Pancreas (tissue), 10 donors: ENCODE data around the gene ASPM. TPM values are rescaled to one million over a fixed set of nuclear protein-coding genes. Genes with fewer than 3 reads are reported as not detected.

Experiments used
- ATAC-seq, 4 donors: fragments of 200-7000 bp; cut with Tn5 transposase; one replicate each; pipeline versions ENCODE4 v1.8.0 to v1.9.1; 2020; ENCODE audit warnings: mild to moderate bottlenecking in 4 of 4, moderate library complexity in 4 of 4
- DNase-seq, 6 donors: peaks; one replicate each; pipeline ENCODE4 v3.0.0-alpha.2; 2020
- FAIRE-seq: peaks from 2 replicates; lab custom pipeline; 2012; peaks lifted over from hg19 to GRCh38; lab: Jason Lieb, UNC
- H3K27ac ChIP-seq, 4 donors: fragments of 200-600 bp; sonication (generic); 1 replicate in 3 of 4; 2 replicates in 1 of 4; pipeline versions ENCODE4 v1.5.0 to v1.8.0; 2020
- H3K27me3 ChIP-seq, 4 donors: fragments of 200-600 bp; one replicate each; pipeline ENCODE4 v1.8.0; 2021
- H3K36me3 ChIP-seq, 3 donors: fragments of 200-600 bp; sonication (generic) in 1 of 3; one replicate each; pipeline versions ENCODE4 v1.5.0 to v1.8.0; 2020 to 2021
- H3K4me1 ChIP-seq, 3 donors: fragments of 200-600 bp; one replicate each; pipeline ENCODE4 v1.8.0; 2021
- H3K4me3 ChIP-seq, 4 donors: fragments of 200-600 bp; sonication (generic) in 2 of 4; one replicate each; pipeline versions ENCODE4 v1.5.0 to v1.8.0; 2020 to 2021
- H3K9me3 ChIP-seq, 4 donors: fragments of 200-600 bp; one replicate each; pipeline ENCODE4 v1.8.0; 2021
- WGBS, 2 donors: extraction: QIAGEN DNeasy Blood & Tissue Kit; methylation state at CpG; one replicate each; pipeline ENCODE4 v1.1.7; 2013; 5-methylcytosine and 5-hydroxymethylcytosine counted together
- intact Hi-C, 3 donors: fragments of 100-400 bp; cut with DNase I; formaldehyde crosslinking; loops; one replicate each; pipeline versions ENCODE4 v1.11.1 to v1.14.2; 2022
- polyA plus RNA-seq, 2 donors: library from polyadenylated mRNA; stranded (reverse); fragments of 200-250 nt; gene quantifications; one replicate each; pipeline ENCODE4 v1.2.3, GENCODE V29; 2013
- total RNA-seq, 6 donors: library from RNA; stranded (reverse); fragmentation: NEBNext Ultra II Directional in 4 of 6; extraction: Animal tissue kit (Norgen Biotek cat#: 25700) in 4 of 6; gene quantifications; one replicate each; pipeline versions ENCODE4 v1.2.1 to v1.2.4, GENCODE V29; 2021 to 2023
- TF ChIP-seq, protein P1 (sequence below), 4 donors: fragments of 200-600 bp; sonication (generic) in 3 of 4; IDR thresholded peaks; one replicate each; pipeline versions ENCODE4 v1.5.0 to v1.8.0; 2021; ENCODE audit warnings: antibody characterized with exemption in 4 of 4
- donor health status: healthy with polysubstance abuse.
- donor health status: DM: no; HTN: no; CAD: no; lungs with moderate emphysema.
- donor health status: DM: no; HTN: no; CAD: no.
- donor health status: control.
- donor health status: control.
- donor health status: Bipolar disorder and iron deficiency.
- donor health status: DM: yes; HTN: yes; CAD: no.
- donor health status: DM: no; HTN: no; CAD: no.
- donor health status: DM: no; HTN: no; CAD: no.
- donor health status: DM: yes; HTN: yes; CAD: no.

Gene ASPM
- total and polyA plus RNA-seq, 8 donors, result under 0.01 to 0.72 (median 0.08) TPM

DNA sequence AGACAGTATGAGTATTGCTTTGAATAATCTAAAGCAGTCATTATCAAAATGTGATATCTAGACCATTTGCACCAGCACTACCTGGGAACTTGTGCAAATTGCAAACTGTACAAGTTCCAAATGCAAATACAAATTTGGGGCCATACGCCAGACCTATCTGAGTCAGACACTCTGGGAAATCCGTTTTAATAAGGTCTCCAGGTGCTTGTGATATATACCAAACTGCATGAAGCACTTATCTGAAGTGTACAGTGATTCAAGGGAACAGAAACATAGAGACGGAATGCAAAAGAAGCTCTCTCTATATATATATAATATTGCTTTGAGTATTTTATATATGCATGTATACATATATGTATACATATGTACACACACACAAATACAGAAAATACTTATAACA is 36.2 kb upstream of the ASPM start:
- H3K4me3 ChIP-seq, result no peak overlapping the region
- ATAC-seq (peak in 1 of 4 donors; percentile 34), DNase-seq (no peak), FAIRE-seq (no peak)
- no peaks in the 10 kb centered on the region for H3K9me3 ChIP-seq
- intact Hi-C loops, result no loop called here
- 46 to 47% methylated on average over 3 of the region's 3 CpGs for WGBS, 2 donors
- H3K27me3 ChIP-seq, result no peaks in the 10 kb centered on the region
- TF ChIP-seq, protein P1, sequence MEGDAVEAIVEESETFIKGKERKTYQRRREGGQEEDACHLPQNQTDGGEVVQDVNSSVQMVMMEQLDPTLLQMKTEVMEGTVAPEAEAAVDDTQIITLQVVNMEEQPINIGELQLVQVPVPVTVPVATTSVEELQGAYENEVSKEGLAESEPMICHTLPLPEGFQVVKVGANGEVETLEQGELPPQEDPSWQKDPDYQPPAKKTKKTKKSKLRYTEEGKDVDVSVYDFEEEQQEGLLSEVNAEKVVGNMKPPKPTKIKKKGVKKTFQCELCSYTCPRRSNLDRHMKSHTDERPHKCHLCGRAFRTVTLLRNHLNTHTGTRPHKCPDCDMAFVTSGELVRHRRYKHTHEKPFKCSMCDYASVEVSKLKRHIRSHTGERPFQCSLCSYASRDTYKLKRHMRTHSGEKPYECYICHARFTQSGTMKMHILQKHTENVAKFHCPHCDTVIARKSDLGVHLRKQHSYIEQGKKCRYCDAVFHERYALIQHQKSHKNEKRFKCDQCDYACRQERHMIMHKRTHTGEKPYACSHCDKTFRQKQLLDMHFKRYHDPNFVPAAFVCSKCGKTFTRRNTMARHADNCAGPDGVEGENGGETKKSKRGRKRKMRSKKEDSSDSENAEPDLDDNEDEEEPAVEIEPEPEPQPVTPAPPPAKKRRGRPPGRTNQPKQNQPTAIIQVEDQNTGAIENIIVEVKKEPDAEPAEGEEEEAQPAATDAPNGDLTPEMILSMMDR (IDR thresholded peaks at IDR 0.05), result no peak
- H3K27ac ChIP-seq, result no peak overlapping the region
- H3K4me1 ChIP-seq, result peaks cover 0 to 9% (median 3%) of the 10 kb centered on the region in 3 donors
- H3K36me3 ChIP-seq, result peaks cover 0 to 24% (median 3%) of the 10 kb centered on the region in 3 donors

- no peak for FAIRE-seq
- no peak overlapping the region for H3K4me3 ChIP-seq
- peaks cover 0 to 23% (median 0%) of the 10 kb centered on the region in 3 donors for H3K36me3 ChIP-seq
- H3K4me1 ChIP-seq, result peaks cover 0 to 9% (median 3%) of the 10 kb centered on the region in 3 donors
- no peaks in the 10 kb centered on the region for H3K27me3 ChIP-seq
- no peak for ATAC-seq
- intact Hi-C loops, result no loop called here
- 43 to 48% methylated on average over 3 of the region's 3 CpGs for WGBS, 2 donors
- H3K27ac ChIP-seq, result no peak overlapping the region
- TF ChIP-seq, protein P1 (IDR thresholded peaks at IDR 0.05), result no peak
- no peak for DNase-seq
- no peaks in the 10 kb centered on the region for H3K9me3 ChIP-seq
Observed at GRCh38 chr1:197181982-197182381, 35.5 kb upstream of the ASPM start.

- ATAC-seq (peak in 3 of 4 donors; percentile 78 to 87 (median 81)), FAIRE-seq (no peak), DNase-seq (no peak)
- WGBS, 2 donors, result 73 to 83% methylated on average over 3 of the region's 3 CpGs
- Histone ChIP-seq H3K36me3 (peaks cover 0 to 13% (median 0%) of the 10 kb centered on the region in 3 donors), H3K4me3 (no peak overlapping the region), H3K27me3 (no peaks in the 10 kb centered on the region), H3K27ac (no peak overlapping the region), H3K4me1 (peaks cover 0 to 9% (median 3%) of the 10 kb centered on the region in 3 donors), H3K9me3 (no peaks in the 10 kb centered on the region)
- intact Hi-C loops, result no loop called here
- TF ChIP-seq, protein P1 (IDR thresholded peaks at IDR 0.05), result peak; percentile 7 to 40 (median 26)
Observed at GRCh38 chr1:197180252-197180878, 33.9 kb upstream of the ASPM start.

DNA sequence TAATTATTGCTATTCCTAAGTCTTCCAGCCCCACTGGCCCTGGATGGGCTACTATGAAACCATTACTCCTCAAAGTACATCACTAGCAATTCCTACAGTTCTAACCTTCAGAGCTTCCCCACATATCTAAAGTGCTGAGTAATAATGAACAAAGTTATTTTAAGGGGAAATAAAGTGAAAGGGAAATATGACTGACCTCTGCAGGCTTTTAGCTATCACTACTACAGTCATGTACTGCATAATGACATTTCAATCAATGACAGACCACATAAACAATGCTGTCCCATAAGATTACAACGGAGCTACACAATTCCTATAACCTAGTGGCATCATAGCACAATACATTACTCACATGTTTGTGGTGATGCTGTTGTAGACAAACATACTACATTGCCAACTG is 32.5 kb upstream of the ASPM start:
- DNase-seq (no peak), FAIRE-seq (no peak), ATAC-seq (peak in 1 of 4 donors; percentile 25)
- Histone ChIP-seq H3K27ac (no peak overlapping the region), H3K9me3 (no peaks in the 10 kb centered on the region), H3K27me3 (no peaks in the 10 kb centered on the region), H3K36me3 (peaks cover 0 to 6% (median 0%) of the 10 kb centered on the region in 3 donors), H3K4me3 (no peak overlapping the region), H3K4me1 (peaks cover 0 to 16% (median 9%) of the 10 kb centered on the region in 3 donors)
- 60 to 79% methylated on average over 1 of the region's 1 CpG for WGBS, 2 donors
- TF ChIP-seq, protein P1 (IDR thresholded peaks at IDR 0.05), result no peak
- intact Hi-C loops, result no loop called here

DNA sequence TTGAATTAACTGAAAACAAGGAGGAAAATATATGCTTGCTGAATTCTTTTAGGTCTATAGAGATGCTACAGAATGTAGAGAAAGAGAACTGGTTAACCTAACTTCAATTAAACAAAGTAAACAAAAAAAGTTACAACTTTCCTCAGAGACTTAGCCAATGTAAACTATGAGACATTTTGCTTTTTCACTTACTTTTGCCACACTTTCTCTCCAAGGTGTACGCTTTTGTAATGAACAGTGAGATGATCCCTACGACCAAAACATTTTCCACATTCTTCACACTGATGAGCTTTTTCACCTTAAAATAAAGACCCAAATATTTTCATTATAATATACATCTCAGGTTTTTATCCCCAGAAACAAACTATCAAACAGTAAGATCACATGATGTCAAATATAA is 28.3 kb upstream of the ASPM start:
- H3K27ac ChIP-seq, result no peak overlapping the region
- ATAC-seq (no peak), DNase-seq (no peak), FAIRE-seq (no peak)
- WGBS, 2 donors, result 86 to 87% methylated on average over 2 of the region's 2 CpGs
- peaks cover 0 to 6% (median 0%) of the 10 kb centered on the region in 3 donors for H3K36me3 ChIP-seq
- no peaks in the 10 kb centered on the region for H3K27me3 ChIP-seq
- intact Hi-C loops, result no loop called here
- TF ChIP-seq, protein P1 (IDR thresholded peaks at IDR 0.05), result no peak
- no peak overlapping the region for H3K4me3 ChIP-seq
- H3K4me1 ChIP-seq, result peaks cover 0 to 13% (median 7%) of the 10 kb centered on the region in 3 donors
- no peaks in the 10 kb centered on the region for H3K9me3 ChIP-seq
